Hepatocyte (in vitro differentiated cells): ENCODE measurements around the gene DIS3L2. TPM values are rescaled to one million over a fixed set of nuclear protein-coding genes. Genes with fewer than 3 reads are reported as not detected.

Experiments used
- DNase-seq: peaks from one replicate; pipeline ENCODE4 v3.0.0-alpha.2; 2016; ENCODE audit warnings: low spot score
- H2AFZ ChIP-seq: fragments of 200-600 bp; sonication (generic); 2 replicates; pipeline ENCODE4 v1.6.0; 2016; ENCODE audit warnings: antibody characterized with exemption, mild to moderate bottlenecking
- H3K27ac ChIP-seq: fragments of 200-600 bp; sonication (generic); 2 replicates; pipeline ENCODE4 v1.5.1; 2016; ENCODE audit warnings: mild to moderate bottlenecking
- H3K27me3 ChIP-seq: fragments of 200-600 bp; sonication (generic); 2 replicates; pipeline ENCODE4 v1.6.1; 2016
- H3K36me3 ChIP-seq: fragments of 200-600 bp; sonication (generic); replicated peaks from 2 replicates; pipeline ENCODE4 v1.5.1; 2016; ENCODE audit warnings: low read depth; ENCODE audit not compliant: insufficient read depth
- H3K4me1 ChIP-seq: fragments of 200-600 bp; sonication (generic); 2 replicates; pipeline ENCODE4 v1.5.1; 2016; ENCODE audit warnings: mild to moderate bottlenecking, moderate library complexity; ENCODE audit not compliant: insufficient read depth
- H3K4me2 ChIP-seq: fragments of 200-600 bp; sonication (generic); 2 replicates; pipeline ENCODE4 v1.6.0; 2016
- H3K4me3 ChIP-seq: fragments of 200-600 bp; sonication (generic); 2 replicates; pipeline ENCODE4 v1.5.1; 2016; ENCODE audit warnings: mild to moderate bottlenecking
- H3K79me2 ChIP-seq: fragments of 200-600 bp; sonication (generic); 2 replicates; pipeline ENCODE4 v1.6.0; 2017; ENCODE audit warnings: mild to moderate bottlenecking
- H3K9me2 ChIP-seq: fragments of 200-600 bp; sonication (generic); replicated peaks from 2 replicates; pipeline ENCODE4 v1.6.0; 2017; ENCODE audit warnings: mild to moderate bottlenecking; ENCODE audit not compliant: insufficient read depth
- H3K9me3 ChIP-seq: fragments of 200-600 bp; sonication (generic); 2 replicates; pipeline ENCODE4 v1.5.1; 2016; ENCODE audit warnings: low read depth, mild to moderate bottlenecking
- H4K20me1 ChIP-seq: fragments of 200-600 bp; sonication (generic); 2 replicates; pipeline ENCODE4 v1.6.0; 2016; ENCODE audit warnings: mild to moderate bottlenecking; ENCODE audit not compliant: insufficient read depth, poor library complexity, severe bottlenecking
- EZH2 ChIP-seq: fragments of 200-600 bp; sonication (generic); IDR thresholded peaks from 2 replicates; pipeline ENCODE4 v1.6.1; 2016; ENCODE audit warnings: antibody characterized with exemption, mild to moderate bottlenecking, borderline replicate concordance
- EZH2phosphoT487 ChIP-seq: fragments of 200-600 bp; sonication (generic); IDR thresholded peaks from one replicate; pipeline ENCODE4 v1.6.1; 2018; ENCODE audit warnings: antibody characterized with exemption, mild to moderate bottlenecking, low read depth, moderate library complexity; ENCODE audit not compliant: unreplicated experiment, severe bottlenecking
- WGBS: methylation state at CpG from one replicate; pipeline ENCODE4 v1.1.6; 2016; ENCODE audit warnings: low lambda C conversion rate; ENCODE audit errors: missing lambda C conversion rate; 5-methylcytosine and 5-hydroxymethylcytosine counted together
- polyA plus RNA-seq: library from polyadenylated mRNA; unstranded; fragments of >200 nt; fragmentation: Nextera tagmentation; extraction: Ambion mirVana; gene quantifications from 2 replicates; pipeline ENCODE4 v1.2.1, GENCODE V29; 2016
- total RNA-seq: library from RNA; depleted of rRNA; stranded (reverse); fragments of >200 nt; gene quantifications from 2 replicates; pipeline ENCODE4 v1.2.3, GENCODE V29; 2014
- TF ChIP-seq, protein P1 (sequence below): fragments of 200-600 bp; sonication (generic); IDR thresholded peaks from 2 replicates; pipeline ENCODE4 v1.5.1; 2016; ENCODE audit warnings: antibody characterized with exemption, mild to moderate bottlenecking; ENCODE audit not compliant: poor library complexity

Gene DIS3L2
- total and polyA plus RNA-seq, 2 experiments from 2014 or later: 19.5 to 20.0 TPM

GRCh38 chr2:232076272-232076671 lies 114.8 kb downstream of the DIS3L2 start:
- H3K4me3 ChIP-seq: no peak overlapping the region
- no peaks in the 10 kb centered on the region for H3K4me1 ChIP-seq
- H3K27ac ChIP-seq: no peak overlapping the region
- peaks cover 7% of the 10 kb centered on the region for H3K79me2 ChIP-seq
- no peak overlapping the region for H3K4me2 ChIP-seq
- no peaks in the 10 kb centered on the region for H3K9me3 ChIP-seq
- no peaks in the 10 kb centered on the region for H3K27me3 ChIP-seq
- DNase-seq: no peak
- 76% methylated on average over 1 of the region's 1 CpG for WGBS
- no peak for TF ChIP-seq EZH2
- TF ChIP-seq, protein P1, sequence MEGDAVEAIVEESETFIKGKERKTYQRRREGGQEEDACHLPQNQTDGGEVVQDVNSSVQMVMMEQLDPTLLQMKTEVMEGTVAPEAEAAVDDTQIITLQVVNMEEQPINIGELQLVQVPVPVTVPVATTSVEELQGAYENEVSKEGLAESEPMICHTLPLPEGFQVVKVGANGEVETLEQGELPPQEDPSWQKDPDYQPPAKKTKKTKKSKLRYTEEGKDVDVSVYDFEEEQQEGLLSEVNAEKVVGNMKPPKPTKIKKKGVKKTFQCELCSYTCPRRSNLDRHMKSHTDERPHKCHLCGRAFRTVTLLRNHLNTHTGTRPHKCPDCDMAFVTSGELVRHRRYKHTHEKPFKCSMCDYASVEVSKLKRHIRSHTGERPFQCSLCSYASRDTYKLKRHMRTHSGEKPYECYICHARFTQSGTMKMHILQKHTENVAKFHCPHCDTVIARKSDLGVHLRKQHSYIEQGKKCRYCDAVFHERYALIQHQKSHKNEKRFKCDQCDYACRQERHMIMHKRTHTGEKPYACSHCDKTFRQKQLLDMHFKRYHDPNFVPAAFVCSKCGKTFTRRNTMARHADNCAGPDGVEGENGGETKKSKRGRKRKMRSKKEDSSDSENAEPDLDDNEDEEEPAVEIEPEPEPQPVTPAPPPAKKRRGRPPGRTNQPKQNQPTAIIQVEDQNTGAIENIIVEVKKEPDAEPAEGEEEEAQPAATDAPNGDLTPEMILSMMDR: no peak
- no peak for TF ChIP-seq EZH2phosphoT487
- no peak overlapping the region for H2AFZ ChIP-seq
- H3K9me2 ChIP-seq: no peaks in the 10 kb centered on the region
- H3K36me3 ChIP-seq: no peaks in the 10 kb centered on the region
- no peaks in the 10 kb centered on the region for H4K20me1 ChIP-seq

DNA sequence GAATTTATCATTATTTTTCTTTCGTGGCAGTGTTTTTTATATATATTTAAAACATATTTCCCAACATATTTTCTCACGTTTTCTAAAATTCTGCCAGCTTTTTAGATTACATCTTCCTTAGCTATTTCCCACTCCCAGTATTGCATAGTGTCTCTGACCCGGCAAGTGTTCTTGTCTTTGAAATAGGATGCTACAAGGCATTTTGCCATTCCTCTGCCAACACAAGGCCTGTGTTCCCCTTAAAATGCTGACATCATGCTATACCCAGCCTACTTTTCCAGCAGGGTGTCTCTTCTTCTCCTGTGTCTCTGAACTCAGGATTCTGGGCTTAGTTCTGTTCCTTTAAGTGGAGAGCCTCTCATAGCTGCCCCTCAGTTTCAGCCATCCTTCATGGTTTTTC lies 115.2 kb downstream of the DIS3L2 start:
- Histone ChIP-seq H3K27ac (no peak overlapping the region), H3K36me3 (no peaks in the 10 kb centered on the region), H3K9me2 (no peaks in the 10 kb centered on the region), H3K4me1 (no peaks in the 10 kb centered on the region), H4K20me1 (no peaks in the 10 kb centered on the region), H3K79me2 (peaks cover 5% of the 10 kb centered on the region), H3K27me3 (no peaks in the 10 kb centered on the region), H2AFZ (no peak overlapping the region), H3K4me2 (no peak overlapping the region), H3K4me3 (no peak overlapping the region), H3K9me3 (no peaks in the 10 kb centered on the region)
- no peak for DNase-seq
- TF ChIP-seq EZH2: no peak
- no peak for TF ChIP-seq EZH2phosphoT487
- TF ChIP-seq, protein P1: no peak
- WGBS: 89% methylated on average over 3 of the region's 3 CpGs

- no peak for DNase-seq
- H3K79me2 ChIP-seq: no peaks in the 10 kb centered on the region
- no peaks in the 10 kb centered on the region for H4K20me1 ChIP-seq
- H3K4me1 ChIP-seq: no peaks in the 10 kb centered on the region
- H3K4me3 ChIP-seq: no peak overlapping the region
- TF ChIP-seq EZH2 (no peak), EZH2phosphoT487 (no peak)
- TF ChIP-seq, protein P1: no peak
- H3K27me3 ChIP-seq: no peaks in the 10 kb centered on the region
- H3K36me3 ChIP-seq: no peaks in the 10 kb centered on the region
- H3K9me3 ChIP-seq: no peaks in the 10 kb centered on the region
- no peak overlapping the region for H3K27ac ChIP-seq
- no peak overlapping the region for H3K4me2 ChIP-seq
- H3K9me2 ChIP-seq: no peaks in the 10 kb centered on the region
- WGBS: 88% methylated on average over 5 of the region's 5 CpGs
- no peak overlapping the region for H2AFZ ChIP-seq
Measured at GRCh38 chr2:232085164-232085563, 123.7 kb downstream of the DIS3L2 start.
